SKM-1 treated with dmso at 0.1 percent for 144 hours (cell line): ENCODE measurements around the gene USP6NL.

Experiments used
- DNase-seq: peaks from one replicate; lab custom pipeline; 2025; ENCODE audit not compliant: unreplicated experiment; lab: John Stamatoyannopoulos, UW

The USP6NL gene

DNA sequence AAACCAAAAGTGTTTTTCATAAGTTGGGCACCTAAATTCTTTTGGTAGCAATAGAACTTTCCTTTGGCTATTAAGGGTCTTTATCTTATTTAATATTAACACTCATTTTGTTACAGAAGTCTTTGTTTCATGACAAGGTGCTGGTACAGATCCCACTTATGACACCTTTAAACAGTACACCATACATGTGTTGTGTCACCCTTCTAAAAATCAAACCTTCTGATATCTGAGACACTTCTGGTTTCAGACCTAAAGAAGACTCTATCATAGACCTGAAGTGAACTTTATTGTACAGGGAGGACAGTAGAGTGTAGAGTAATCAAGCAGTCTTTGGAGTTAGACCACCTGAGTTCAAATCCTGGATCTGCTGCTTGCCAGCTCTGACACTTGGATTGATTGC lies 5.8 kb upstream of the USP6NL start:
- no peak for DNase-seq

DNA sequence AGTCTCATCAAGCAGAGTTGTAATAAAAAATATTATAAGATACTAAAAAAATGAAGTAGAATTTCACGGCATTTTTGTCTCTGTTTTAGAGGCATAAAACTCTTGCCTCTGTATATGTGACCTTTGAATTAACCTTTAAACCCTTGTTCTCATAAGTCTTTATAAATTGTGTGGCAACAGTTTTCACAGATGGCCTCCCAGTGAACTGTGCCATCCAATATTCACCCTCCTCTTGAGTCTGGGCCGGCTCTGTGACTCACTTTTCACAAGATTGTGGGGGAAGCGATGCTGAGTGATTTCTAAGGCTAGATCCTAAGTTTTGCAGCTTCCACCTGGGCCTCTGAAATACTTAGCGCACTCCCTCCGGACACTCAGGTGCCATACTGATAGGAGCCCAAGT lies 4.6 kb upstream of the USP6NL start:
- no peak for DNase-seq

- no peak for DNase-seq
These were observed 3.9 kb upstream of the USP6NL start for GRCh38 chr10:11615396-11615795.

- DNase-seq = no peak
These were observed 861 bp upstream of the USP6NL start for GRCh38 chr10:11612021-11613001.

DNA sequence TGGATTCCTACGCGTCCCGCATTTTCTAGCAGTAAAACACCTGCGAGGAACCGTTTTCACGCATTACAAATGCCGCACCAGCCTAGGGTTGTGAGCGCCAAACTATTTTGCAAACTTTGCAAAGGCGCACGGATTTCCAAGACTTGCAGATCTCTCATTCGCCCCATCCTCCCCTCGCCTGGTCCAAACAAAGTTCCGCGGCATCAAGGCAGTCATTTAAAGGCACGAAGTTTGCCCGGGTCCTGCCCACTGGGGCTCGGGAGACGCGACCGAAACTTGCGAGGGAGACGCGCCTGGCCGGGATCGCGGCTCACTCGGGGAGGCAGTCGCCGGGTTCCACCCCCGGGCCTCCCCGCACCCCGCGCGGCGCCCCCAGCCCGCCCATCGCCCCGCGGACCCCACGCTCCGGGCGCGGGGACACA lies 613 bp downstream of the USP6NL start:
- no peak for DNase-seq

GRCh38 chr10:11610166-11610825 lies 1.2 kb downstream of the USP6NL start:
- no peak for DNase-seq

DNA sequence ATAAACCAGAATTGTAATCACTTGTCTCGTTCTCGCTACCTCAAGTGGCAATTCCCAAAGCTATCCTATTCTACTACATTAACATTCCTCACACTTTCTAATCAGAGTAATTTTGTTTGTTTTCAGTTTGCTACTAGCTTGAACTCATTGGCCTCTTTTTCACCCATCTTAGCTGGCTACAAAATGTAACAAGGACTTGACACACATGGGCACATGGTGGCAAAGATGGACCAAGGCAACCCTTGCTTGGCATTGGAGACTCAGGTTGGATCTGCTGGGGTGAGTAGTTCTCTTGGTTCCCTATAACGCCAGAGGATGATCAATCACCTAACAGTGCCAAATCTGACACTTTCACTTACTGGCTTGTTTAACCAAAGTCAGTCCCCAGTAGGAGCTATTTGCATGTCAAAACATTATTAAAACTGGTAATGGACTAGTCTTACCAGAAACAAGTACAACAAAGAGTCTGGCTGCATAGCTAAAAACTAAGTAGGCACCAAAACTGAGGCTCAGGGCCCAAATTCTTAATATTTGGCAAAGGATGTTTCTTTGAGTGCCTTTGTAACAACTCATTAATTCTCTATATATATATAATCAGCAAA lies 1.9 kb downstream of the USP6NL start:
- no peak for DNase-seq

DNA sequence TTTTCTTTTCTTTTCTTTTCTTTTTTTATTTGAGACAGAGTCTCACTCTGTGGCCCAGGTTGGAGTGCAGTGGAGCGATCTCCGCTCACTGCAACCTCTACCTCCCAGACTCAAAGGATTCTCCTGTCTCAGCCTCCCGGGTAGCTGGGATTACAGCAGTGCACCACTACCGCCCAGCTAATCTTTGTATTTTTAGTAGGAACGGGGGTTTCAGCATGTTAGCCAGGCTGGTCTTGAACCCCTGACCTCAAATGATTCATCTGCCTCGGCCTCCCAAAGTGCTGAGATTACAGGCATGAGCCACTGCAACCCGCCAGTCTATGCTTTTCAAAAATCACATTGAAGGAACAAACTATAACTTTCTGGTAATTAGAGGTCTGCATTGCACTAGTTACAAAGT lies 2.4 kb downstream of the USP6NL start:
- DNase-seq = no peak

DNA sequence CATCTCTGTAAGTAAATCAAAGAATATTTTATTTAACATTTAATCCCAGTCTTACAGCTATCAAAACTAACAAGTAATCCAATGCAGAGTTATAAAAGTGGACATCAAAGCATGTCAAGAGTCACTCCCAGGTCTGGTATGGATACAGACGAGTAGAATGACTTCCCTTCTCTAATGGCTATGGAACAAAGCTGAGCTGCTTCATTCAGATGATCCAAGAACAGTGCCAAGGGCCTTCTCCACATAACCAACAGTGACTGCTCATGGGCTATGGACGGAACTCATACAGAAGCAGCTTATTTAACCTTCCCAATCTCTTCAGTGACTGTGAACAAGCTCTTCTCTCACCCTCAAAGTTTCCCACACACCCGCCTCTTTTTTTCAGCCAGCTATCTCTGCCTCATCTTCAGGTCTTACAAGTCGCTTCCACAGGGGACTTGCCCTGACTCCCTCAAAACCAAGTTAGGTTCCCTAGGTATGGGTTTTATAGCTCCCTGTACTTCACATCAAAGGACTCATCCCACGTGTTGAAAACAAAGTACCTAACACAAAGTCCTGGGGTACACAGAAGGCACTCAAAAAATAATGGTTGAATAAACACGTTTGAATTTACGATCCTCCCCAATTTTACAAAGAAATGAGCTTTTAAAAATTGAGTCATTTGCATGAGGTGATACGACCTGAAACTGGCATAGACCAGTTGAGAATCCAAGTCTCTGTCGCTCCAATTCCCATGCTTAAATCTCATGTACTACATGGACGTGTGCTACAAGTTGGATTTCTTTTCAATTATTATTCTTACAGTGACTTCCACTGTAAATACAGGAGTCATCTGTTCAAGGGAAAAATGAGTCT lies 3.1 kb downstream of the USP6NL start:
- no peak for DNase-seq

DNA sequence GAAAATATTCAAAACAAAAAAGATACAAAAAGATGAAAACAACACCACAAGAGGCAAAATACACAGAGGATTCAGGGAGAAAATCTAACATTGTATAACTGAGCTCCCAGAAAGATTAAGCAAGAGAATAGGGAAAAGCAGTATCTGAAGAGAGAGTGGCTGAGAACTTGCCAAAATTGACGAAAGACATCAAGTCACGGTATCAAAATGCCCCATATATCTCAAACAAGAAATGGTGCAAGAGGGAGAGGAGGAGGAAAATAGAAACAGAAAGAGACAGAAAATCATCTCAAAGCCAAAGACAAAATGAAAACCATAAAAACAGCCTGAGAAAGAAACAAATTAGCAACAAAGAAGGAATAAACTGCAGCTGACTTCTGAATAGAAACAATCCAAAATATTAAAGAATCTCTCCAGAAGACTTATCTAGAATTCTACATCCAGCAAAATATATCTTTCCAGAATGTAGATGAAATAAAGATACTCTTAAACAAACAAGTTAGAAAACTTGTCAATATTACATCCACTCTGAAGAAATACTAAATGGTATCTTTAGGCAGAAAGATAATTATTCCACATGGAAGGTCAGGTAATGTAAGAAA lies 5.5 kb downstream of the USP6NL start:
- DNase-seq = no peak

DNA sequence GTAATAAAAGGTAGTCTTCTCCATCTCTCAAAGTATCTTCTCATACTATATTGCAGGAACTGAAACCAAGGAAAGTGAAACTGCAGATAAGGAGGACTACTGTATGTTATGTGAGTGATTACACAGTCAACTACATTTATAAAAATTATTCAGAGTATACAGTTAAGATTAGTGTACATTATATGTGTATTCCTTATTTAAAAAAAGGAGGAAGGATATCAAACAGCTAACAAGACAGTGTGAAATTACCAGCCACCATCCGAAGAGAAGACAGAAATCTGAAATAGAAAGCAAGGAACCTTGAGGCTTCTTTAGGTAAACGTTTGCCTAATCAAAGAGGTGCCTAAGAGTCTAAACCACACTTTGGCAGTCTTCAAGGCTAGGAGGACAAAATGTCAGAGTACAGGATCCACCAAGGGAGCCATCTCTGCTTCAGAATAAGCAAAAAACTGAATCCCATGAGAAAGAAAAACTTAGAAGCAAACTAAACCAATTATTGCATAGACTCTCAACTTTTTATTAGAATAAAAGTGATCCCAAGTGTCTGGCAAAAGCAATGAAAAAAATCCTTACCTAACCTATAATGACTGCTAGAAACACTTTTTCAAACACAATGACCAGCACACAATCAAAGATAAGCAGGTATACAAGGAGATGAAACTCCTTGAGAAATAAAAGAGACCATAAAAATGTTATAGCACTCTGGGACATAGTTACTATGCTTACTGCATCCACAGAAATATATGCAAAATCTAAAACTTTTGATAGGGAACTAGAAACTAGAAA lies 6.4 kb downstream of the USP6NL start:
- DNase-seq = no peak

GRCh38 chr10:11603741-11604140 lies 7.7 kb downstream of the USP6NL start:
- no peak for DNase-seq

DNA sequence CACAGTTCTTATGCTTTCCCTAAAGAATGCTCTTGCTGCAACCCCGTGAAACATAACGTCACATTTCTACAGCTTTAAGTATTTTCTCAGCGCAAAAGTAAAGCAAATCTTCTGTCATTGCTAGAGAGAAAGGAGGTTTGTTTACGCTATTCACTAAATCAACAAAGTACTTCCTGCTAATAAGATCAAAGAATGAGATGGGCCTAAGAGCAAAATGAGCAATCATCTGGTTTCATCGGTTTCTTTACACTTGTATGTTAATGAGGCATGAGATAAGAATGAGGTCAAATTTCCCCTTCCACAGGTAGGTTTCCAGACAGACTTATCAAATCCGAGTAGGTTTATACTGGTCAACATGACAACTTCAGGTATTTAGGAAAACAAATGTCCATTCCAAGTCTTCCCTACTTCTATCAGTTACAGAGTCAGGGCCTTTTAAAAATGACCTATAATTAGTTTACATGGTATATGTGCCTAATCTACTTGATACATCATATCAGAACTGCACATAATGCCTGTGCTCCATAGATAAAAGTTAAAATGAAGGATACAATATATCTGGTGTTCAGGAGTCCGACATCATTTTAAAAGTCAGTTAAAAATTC lies 8.4 kb downstream of the USP6NL start:
- DNase-seq = no peak

DNA sequence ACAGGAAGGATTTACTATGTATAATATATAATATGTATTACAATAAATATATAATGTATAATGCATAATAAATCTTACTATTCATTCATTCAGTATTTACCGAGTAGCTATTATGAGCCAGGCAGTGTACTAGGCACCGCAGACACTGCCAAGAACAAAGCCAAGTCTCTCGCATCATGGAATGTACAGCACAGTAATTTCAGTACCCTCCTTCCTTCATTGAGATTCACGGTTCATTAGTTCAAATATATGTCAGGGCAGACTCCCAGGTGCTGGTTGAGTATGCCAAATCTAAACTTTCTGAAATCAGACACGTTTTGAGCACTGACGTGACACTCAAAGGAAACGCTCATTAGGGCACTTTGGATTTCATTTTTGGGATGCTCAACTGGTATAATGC lies 9.1 kb downstream of the USP6NL start:
- DNase-seq = no peak

DNA sequence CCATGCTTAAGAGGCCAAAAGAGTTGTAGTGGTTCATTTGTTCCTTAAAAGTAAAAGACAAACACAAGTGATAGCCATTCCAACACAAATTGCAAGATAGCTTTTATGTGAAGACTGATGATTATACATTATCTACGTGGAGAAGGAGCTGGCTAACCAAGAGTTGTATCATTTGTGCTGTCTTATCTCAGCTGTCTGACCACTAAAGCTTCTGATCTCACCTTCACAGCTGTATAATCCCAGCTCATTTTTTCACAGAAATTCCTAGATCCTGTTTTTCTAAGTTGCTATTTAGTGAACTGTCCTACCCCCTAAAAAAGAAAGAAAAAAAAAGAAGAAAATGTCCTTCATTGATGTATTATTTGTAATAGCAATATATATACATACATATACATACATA lies 9.8 kb downstream of the USP6NL start:
- DNase-seq = no peak

DNA sequence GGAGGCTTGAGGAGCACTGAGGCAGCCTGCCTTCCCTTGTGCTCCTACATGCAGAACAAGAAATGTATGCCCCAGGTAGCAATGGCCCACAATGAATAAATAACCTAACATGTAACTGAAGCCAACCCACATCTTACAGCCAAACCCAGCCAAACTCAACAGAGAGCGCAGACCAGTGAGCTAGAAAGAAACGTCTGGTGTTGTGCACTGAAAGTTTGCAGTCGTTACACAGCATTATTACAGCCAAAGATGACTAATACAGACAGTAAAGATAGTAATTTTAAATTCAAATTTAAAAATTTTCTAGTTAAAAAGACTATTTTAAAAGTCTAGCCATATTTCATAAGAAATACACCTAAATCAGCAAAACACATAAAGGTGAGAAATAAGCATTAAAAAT lies 11.2 kb downstream of the USP6NL start:
- DNase-seq = no peak

DNA sequence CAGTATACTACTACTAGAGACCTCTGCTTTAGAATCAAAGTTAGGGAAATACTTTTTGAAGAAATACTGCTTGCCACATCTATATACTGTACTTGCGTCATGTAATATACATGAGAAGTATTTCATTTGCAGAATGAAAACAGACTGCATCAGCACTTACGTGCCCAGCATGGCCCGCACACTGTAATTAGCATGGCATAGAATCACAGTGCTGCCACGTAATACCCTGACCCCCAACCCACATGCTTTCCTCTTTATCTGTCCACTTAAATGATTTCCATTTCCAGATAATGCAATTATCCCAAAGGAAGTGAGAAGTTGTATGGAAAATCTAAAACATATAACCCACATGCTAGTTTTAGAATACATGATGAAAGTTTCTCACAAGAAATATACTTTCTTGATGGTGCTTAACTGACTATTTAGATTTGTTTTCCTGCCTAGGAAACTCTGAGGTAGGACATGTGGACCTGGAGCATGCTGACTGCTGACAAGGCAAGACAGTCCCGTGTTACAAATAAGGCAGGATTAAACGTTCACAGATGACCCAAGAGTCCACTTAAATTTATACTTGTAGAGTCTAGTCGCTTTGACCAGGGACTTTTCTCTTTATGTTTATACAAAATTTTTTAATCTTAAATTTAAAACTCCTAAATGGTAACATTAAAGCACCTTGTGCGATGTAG lies 12.6 kb downstream of the USP6NL start:
- DNase-seq = no peak

DNA sequence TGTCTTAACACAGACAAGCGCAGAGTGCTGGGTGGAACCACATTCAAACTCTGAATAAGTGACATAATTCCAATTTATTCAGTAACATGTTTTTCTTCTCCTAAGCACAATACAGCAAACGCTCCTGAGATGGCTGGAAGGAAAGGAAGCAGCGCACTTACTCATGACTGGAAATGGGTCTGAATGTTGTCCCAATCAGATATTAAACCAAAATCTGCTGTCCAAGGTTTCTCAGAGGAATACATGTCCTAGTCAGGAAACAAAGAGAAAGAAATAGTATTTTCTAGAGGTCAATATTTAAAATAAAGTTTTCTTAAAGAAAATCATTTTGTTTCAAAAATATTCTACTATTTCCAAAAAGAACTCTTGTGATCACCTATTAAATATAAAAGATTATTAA lies 14.0 kb downstream of the USP6NL start:
- DNase-seq = no peak

GRCh38 chr10:11595395-11595692 lies 16.1 kb downstream of the USP6NL start:
- DNase-seq = no peak
